Stimulated activated CD4-positive, alpha-beta T cell treated with anti-CD3 and anti-CD28 coated beads, Interleukin-4, amount 100 ng/mL, for 48 hours (primary cell): Measurements from ENCODE around the gene TNS3.

Source experiments
- DNase-seq, 2 donors: peaks; one replicate each; pipeline ENCODE4 v3.0.0-alpha.2; 2020; ENCODE audit warnings: low read depth in 2 of 2

Gene TNS3

DNA sequence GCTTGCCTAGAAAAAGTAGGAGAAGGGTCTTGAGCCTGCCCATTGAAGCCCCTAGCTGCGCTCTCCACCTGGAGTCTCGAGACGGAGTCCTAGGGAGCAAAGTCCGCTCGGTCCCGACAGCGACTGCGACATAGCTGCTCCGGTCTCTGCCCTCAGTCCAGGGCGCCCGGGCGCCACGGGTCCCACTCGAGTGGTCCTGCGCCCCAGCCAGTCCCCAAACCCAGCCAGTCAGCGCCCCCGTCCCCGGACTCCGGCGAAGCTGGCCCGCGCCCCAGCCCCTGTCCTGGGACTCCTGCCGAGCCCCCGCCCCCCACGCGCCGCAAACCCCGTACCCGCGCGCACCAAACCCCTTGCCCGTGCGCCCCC, 490 bp downstream of the TNS3 start:
- no peak for DNase-seq

DNA sequence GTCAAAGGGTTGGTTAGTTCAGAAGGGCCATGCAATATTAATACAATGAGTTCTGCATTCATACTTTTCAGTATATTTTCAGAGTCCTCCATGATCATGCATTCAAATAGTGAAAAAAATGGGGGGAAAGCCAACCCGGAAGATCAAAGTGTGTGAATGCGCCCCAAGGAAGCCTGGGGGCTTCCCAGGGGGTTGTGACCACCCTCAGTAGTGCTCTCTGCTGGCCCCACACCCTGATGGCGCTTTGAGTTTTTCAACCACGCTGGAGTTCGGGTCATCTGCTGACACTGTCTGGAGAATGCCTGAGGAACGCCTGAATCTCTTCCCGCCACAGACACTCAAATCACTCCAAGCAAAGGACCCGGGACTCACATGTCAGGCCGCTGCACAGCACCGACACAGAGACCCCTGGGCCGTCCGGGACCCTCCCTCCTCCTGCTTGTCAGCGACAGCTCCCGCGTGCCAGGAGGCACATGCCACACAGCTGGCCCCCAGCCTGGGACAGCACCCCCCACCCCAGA, 1.0 kb downstream of the TNS3 start:
- DNase-seq, result no peak

DNA sequence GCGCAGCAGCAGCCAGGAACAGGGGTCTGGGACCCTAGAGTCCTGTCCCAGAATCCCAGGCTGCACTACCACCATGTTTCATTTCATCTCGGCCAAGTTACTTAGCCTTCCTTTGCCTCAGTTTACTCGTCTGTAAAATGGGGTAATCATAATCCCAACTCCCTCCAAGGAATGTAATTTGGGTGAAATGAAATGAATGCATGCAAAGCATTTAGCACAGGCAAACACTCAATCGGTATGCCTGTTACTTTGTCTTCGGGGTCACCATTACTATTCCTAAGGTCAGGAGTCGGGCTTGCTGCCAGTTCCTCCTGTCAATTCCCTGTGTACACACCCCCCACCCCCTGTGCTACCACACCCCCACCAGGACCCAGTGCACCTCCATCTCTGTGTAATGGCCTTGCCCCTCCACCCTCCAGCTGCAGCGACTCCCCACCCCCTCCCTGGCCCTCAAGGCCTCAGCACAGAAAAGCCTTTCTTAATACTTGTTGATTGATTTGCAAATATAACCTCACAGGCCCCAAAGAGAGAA, 1.7 kb downstream of the TNS3 start:
- DNase-seq, result no peak

DNA sequence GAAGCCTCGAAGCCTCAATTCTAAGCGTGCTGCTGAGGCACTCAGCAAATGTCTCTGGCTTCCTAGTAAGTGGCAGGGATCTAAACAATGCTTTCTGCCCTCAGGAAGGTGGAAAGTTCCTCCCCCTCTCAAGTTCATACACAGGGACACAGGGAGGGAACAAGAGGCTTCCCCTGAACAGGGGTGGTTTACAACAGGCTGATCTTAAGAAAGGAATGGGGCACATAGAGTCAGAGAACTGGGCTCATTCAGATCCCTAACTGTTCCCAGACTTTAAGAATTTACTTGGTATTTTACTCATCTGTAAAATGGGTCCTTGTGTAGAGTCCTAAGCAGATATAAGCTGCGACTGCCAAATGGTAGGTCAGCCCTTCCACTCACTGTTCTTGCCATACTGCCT, 2.5 kb downstream of the TNS3 start:
- DNase-seq, result no peak

DNA sequence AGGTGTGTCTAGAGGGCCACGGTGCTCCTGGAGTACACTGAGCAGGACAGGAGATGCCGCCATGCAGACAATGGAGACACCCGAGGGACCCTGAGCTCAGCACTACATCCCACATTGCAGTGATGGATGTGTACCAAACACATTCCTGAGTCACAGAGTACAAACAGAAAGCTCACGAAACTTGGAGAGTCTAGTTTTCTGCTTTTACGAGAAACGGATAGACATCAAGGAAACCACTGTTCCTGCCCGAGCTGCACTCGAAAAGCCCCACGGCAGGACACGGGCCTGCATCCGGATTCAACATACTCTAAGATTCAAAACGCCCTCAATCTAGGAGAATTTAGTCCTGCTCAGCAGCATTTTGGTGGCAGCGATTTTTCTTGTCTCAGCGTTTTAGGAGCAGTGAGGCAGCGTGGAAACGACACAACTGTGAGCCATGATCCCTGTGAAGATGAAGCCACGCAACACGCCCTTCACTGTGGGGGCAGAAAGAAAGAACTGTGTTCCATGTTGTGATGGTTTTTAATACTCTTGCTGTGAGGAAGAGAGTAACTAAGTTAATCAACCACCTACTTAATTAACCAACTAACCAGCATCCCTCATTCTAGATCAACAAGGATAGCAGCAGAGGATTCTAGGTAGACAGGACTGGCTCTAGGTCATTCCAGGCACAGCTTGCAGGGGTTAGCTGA, 3.2 kb downstream of the TNS3 start:
- DNase-seq, result no peak

DNA sequence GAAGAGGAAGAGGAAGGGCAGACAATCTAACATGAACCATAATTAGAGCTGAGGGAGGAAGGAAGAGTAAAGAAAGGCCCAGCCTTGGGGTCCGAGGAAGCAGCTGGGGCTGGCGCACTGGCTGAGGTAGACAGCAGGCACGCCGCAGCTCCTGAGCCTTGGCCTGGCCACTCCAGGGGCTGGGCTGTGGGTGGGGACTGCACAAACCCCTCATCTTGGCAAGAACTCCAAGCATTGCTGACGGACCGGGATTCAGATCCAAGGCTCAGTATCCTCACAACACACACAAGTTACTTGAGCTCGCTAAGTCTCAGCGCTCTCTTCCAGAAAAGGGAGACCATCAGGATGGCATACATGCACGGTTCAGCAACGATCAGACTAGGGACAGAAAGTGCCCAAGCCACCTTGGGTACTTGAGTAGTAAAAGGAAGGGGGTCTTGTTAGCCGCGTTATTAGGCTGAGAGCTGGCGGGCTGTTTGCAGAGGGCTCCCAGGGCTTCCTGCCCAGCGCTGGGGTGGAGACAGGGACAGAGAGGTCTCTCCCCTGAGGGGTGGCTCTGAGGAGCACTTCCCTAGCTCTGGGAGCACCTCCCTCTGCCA, 4.5 kb downstream of the TNS3 start:
- no peak for DNase-seq

DNA sequence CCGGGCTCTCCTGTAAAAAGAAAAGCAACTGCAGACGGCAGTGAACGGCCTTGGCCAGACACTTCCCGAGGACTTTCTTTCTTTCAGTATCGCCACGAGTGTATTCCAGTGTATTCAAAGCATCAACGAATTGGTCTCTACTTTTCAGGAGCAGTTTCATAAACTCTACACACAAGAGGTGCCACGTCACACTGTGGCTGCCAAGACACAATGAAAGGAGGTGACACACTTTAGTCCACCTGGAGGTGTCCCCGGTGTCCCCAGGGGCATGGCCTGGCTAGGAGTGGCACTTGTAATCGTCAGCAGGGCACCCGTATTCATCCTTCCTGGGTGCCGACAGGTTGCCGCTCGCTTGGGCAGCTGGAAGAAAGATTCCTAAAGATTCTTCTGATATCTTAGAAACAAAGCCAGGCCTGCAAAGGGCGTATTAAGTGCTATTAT, 5.0 kb downstream of the TNS3 start:
- no peak for DNase-seq

DNA sequence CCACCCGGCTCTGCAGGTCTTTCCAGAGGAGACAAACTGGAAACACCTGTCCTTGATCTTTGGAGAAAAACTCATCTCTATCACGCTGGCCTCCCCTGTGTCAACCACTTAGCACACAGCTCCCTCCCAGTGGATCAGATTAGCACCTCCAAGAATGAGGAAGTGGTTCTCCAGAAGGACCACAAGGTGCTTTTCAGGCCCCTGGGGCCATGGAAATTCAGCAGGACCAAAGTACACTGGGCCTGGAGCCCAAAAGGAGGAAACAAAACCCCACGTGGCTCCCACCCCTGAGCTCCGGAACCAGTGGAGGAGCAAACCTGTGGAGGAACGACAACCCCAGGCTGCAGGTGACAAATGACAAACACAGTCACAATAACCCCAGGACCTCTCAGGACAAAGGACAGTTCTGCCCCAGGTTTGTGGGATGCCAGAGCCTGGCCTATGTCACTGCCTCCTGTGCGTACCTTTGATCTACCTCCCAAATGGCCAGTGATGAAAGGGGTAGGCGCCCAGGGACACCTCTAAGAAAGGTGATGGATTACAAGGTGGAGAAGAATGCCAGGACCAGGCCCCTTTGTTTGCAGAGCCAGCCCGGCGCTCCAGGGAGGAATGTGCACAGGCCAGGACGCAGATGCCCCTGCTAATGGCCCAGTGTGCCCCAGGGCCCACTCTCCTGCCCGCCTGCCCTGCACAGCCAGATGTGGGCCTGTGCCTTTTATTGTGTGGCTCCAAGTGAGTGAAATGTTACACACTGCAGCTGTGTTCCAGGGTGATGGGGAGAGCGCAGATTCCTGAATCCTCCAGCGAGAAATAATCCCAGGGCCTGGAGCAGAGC, 5.7 kb downstream of the TNS3 start:
- no peak for DNase-seq

DNA sequence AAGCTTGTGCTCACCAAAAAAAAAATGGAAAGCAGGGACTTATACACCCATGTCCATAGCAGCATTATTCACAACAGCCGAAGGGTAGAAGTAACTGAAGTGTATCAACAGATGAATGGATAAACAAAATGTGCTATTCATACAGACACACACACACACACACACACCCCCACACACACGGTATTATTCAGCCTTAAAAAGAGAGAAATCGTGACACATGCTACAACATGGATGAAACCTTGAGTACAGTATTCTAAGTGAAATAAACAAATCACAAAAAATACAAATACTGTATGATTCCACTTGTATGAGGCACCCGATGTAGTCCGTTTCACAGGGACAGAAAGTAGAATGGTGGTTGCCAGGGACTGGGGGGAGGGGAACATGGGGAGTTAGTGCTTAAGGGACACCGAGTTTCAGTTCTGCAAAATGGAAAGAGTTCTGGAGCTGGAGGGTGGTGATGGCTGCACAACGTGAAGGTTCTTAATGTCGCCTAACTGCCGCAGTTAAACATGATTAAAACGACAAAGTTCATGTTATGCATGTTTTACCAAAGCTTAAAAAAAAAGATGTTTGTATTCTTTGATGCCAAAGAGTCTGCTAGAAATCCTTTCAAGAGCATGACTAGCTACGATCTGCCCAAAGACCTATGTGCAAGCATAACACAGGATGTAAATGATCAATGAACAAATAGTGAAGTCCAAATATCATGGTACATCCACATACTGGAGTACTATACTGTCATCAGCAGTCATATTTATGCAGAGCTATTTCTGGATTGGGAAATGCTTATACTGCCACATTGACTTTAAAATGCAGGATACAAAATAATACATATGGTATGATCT, 7.2 kb downstream of the TNS3 start:
- no peak for DNase-seq

DNA sequence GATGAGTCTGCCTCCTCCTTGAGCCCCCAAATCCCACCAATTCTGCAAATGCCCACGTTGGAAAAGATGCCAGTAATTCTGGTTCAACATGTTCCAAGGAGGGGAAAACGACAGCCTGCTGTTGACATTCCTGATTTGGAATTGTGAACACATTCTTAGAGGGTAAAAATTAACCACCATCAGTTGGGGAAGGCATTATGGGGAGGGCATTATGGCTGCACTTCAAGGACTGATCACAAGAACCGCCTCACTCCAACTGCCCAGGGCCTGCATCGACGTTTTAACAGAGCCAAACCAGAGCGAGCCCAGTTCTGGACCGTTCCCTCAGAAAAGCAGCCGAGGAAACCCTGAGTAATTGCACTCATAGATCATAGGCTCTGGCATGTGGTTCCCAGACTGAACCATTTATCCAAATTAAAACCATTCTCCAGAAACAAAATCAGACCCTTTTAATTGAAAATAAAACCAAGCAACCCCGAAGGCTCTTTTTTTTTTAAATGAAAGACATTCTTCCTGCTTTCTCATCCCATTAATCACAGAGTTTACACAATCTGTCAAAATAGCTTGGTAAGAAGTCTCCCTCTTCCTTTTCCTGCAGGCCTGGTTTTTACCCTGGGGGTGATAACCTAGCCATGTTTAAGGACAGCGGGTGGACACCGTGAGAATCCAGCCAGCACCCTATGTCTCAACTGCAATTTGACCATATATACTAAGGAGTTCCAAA, 8.0 kb downstream of the TNS3 start:
- DNase-seq, result no peak

DNA sequence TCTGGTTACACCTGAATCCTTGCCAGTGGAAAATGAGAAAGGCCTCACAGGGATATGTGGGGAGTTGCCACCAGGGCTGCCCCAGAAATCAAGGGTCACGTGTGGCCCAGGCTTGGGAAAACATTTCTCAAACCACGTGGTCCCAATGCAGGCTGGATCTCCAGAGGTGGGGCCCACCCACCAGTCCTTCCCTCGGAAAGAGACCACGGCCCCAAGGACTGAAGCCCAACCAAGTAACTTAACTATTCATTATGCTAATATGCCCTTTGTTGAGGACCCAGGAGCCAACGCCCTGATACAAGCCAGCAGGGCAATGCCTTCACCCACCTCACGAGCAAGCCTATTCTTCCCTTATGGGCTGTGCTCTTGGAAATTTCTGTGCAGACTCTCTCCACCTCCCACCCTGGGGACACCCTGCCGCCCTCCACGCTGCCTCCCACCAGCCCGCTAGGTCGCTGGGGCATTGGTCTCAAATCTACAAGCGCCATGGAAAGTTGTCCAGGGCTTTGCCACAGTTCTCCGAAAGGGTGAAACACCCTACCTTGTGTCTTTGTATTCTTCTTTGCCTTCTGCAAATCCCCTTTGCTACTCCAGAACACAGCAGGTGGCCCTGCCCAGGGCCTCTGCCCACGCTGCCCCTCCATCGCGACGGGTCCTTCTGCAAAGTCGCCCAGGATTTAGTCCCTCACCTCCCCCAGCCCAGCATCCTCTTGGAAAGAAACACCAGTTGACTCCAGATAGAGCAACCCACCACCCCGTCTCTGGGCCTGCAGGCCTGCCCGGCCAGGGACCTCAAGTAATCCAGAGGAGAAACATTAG, 8.8 kb downstream of the TNS3 start:
- no peak for DNase-seq

DNA sequence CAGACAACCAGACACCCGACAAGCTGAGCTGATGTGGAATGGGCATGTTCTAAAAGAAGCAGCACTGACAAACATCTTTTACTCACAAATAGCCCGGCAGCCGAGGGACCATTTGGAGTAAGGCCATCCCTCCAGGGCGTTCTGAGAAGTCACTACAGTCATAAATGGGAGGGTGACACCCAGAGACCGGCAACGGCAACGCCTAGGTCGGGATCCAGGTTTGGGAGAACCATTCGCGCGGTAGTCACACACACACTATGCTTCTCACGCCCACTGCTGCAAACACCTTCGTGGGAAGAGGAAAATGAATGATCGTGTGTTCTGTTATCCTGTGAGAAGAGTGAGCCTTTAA, 9.8 kb downstream of the TNS3 start:
- no peak for DNase-seq

DNA sequence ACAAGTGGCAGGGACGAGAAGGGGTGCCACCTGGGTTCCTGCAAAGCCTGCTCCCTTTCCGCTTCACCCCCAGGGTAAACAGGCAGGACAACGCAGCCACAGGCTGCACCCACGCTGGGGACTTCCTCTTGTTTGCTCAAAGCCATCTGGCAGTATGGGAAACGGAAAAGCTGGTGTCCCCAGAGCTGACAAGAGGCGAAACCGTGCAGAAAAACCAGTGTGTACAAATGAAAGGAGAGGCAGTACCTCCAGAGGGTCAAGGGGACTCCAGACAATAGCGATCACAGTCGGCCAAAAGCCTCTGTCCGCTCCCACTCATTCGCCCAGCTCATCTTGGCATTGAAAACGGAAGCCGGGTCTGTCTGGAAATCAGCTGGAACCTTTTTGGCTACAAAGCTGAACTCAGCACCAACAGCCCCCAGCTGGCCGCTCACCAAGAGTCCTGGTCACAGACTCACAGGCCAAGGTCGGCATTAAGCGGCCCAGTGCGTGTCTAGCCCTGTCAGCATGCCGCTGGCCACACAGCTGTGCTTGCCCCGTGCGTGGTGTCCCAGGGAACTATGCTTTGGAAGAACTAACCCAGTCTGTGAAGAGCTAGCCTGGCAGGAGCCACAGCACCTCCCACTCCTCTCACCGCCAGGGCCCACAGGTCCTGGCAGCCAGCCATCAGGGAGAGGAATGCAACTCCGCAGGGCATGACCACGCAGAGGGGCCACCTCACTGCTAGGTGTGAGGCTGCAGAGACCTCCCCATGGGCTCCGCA, 10.4 kb downstream of the TNS3 start:
- DNase-seq, result no peak

DNA sequence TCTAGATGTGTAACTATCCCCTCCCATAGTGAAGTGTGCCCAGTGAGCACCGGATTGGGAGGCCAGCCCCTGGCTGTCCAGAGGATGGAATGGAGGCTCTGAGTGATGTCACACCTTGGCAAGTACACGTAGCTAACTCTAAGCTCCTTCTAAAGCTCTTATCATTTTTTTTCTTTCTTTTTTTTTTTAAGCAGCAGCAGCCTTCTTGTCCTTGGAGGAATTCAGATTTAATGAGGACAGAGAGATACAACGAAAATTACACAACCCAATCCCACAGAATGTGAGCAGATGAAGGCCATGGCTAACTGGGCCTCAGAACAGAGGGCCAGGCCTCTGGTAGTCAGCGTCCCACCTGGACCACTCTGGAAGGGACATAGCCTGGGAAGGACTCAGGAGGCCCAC, 11.3 kb downstream of the TNS3 start:
- no peak for DNase-seq

DNA sequence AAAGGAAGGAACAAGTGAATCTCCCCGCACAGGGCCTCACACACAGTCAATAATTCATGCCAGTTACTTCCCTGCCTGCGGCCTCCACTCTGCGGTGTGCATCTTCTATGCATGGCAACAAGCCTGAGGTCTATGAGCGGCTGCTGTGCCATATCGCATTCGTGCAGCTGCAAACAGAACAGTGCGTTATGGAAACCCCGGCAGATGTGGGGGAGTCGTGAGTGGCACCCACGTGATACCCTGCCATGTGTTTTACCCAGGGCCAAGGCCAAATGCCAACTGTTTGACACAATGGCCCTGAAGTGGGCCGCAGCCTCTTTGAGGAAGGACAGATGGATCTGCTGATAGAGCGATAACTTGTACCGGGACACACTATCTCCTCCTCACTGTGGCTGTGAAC, 13.4 kb downstream of the TNS3 start:
- no peak for DNase-seq

DNA sequence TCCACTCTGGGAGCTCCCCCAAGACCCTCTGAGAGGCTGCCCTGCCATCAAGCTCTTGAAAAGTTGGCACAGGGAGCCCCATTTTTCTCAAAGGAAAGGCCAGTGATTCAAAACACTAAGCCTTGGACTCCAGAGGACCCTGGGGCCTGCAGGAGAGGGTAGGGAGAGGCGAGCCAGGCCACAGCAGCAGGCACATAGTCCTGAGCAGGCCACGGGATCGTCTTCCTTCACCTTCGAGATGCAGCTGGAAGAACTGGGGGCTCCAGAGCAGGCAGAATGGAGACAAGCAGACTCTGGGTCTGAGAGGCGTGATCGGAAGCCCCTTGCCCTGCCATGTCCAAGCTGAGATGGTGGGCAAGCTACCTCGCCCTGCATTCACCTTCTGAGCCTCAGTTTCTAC, 13.9 kb downstream of the TNS3 start:
- DNase-seq, result no peak

DNA sequence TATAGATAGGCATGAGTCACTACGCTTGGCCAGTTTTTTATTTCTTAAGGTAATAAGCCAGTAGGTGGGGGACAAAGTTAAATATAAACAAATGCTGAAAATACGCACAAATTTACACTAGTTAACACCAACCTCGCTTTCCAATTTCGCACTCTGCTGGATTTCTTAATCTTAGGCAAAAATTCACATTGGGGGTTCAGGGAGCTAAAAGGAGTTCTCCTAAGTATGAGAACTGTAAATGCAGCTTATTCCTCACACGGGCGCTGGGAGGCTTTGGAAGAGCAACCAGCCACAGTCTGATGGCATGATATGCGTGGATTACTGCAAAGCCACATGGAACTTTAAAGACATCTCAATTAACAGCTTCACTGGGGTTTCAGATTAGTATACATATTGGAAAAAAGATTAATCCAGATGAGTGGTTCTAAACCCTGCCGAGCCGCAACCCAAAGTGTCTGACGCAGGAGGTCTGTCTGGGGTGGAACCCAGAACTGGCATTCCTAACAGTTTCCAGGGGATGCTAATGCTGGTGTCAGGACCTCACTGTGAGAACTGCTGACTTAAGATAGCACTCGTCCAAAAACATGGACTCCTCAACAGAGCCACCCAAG, 16.2 kb downstream of the TNS3 start:
- DNase-seq, result no peak

DNA sequence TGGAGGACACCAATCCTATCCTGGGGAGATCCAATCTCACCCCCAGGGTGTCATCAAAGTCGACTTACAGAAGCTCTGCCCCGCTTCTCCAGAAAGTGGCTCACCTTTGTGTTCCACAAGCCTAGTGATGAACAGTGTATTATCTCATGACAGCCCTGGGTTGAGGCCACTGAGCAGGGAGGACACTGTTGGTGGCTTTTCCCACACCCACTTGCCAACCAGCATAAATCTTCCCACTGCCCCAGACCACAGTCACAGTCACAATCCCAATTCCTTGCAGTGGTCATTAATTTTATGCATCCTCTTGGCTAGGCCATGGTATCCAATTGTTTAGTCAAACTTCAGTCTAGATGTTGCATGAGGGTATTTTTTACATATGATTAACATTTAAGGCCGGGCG, 18.4 kb downstream of the TNS3 start:
- DNase-seq, result no peak
